Colonic mucosa (tissue), 4 donors: ENCODE results near the gene HEBP1. TPM values are rescaled to one million over a fixed set of nuclear protein-coding genes. Genes with fewer than 3 reads are reported as not detected.
A peak's percentile ranks its signal among the peaks of the same experiment; 100 is the strongest.

Experiments used
- DNase-seq: peaks from one replicate; pipeline ENCODE4 v3.0.0-alpha.2; 2020
- H3K27ac ChIP-seq: fragments of 200-600 bp; one replicate; pipeline ENCODE4 v1.8.0; 2021
- H3K27me3 ChIP-seq: fragments of 200-600 bp; one replicate; pipeline ENCODE4 v1.8.0; 2021
- H3K36me3 ChIP-seq: fragments of 200-600 bp; one replicate; pipeline ENCODE4 v1.8.0; 2021
- H3K4me1 ChIP-seq: fragments of 200-600 bp; one replicate; pipeline ENCODE4 v1.8.0; 2021; ENCODE audit warnings: mild to moderate bottlenecking
- H3K4me3 ChIP-seq: fragments of 200-600 bp; one replicate; pipeline ENCODE4 v1.8.0; 2021
- H3K9ac ChIP-seq, 2 donors: one replicate each; pipeline ENCODE4 v1.7.0; 2013; ENCODE audit warnings: control low read depth in 2 of 2, low read depth in 2 of 2, low read length in 2 of 2
- H3K9me3 ChIP-seq: fragments of 200-600 bp; one replicate; pipeline ENCODE4 v1.8.0; 2021
- CTCF ChIP-seq: fragments of 200-600 bp; IDR thresholded peaks from one replicate; pipeline ENCODE4 v1.8.0; 2022; ENCODE audit warnings: antibody characterized with exemption, mild to moderate bottlenecking
- intact Hi-C: fragments of 100-400 bp; cut with DNase I; formaldehyde crosslinking; loops from one replicate; pipeline ENCODE4 v1.14.1; 2022
- total RNA-seq, 2 donors: library from RNA; stranded (reverse); fragmentation: NEBNext Ultra II Directional in 1 of 2; extraction: Animal tissue kit (Norgen Biotek cat#: 25700) in 1 of 2; gene quantifications; one replicate each; pipeline ENCODE4 v1.2.1, GENCODE V29; 2021
- donor health status: healthy.
- donor health status: DM: no; HTN: no; CAD: no.
- donor health status: DM: no; HTN: no; CAD: no.

Gene HEBP1, protein sequence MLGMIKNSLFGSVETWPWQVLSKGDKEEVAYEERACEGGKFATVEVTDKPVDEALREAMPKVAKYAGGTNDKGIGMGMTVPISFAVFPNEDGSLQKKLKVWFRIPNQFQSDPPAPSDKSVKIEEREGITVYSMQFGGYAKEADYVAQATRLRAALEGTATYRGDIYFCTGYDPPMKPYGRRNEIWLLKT
- total RNA-seq = 10 to 100 TPM; 40.9 to 61.9 TPM

DNA sequence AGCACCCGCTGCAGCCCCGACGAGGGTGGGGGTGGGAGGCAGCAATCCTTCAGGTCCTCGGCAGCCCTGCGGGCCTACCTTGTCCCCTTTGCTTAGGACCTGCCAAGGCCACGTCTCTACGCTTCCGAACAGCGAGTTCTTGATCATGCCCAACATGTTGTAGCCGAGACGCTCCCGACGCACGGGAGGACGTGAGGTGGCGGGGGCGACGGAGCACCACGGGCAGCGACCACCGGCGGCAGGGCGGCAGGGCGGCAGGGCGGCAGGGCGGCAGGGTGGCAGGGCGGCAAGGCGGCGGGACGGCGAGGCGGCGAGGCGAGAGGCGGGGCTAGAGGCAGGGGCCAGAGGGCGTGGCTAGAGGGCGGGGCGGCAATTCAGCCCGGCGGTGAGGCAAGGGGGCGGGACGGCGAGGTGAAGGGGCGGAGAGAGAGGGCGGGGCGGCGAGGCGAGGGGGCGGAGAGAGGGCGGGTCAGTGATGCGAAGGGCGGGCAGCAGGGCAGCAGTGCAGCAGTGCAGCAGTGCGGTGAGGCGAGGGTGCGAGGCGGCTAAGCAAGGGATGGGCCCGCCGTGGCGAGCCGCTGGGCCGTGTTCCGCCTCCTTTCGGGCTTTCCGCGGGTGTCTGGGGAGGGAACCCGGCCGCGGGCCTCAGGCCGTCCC, at the start of gene HEBP1:
TSS of gene HEBP1 (minus strand) at position 307 of the 657 bp plus-strand sequence. CDS start at position 156, 151 bp downstream.
- Histone ChIP-seq H3K36me3 (no peaks in the 10 kb centered on the region), H3K4me1 (no peaks in the 10 kb centered on the region), H3K4me3 (peak within 1 kb of the TSS; percentile 58), H3K27me3 (no peaks in the 10 kb centered on the region), H3K9me3 (no peaks in the 10 kb centered on the region), H3K9ac (peak within 1 kb of the TSS; percentile 90 to 93), H3K27ac (peak within 1 kb of the TSS; percentile 85)
- DNase-seq = peak; percentile 98
- TF ChIP-seq CTCF = no peak
- intact Hi-C loops = loop anchor here (5.0 to 10.0 kb wide), 2 partner anchors 42 to 95 kb away; partner anchors contain the start of gene FAM234B

- Histone ChIP-seq H3K4me3 (no peak overlapping the region), H3K27me3 (peaks cover 34% of the 10 kb centered on the region), H3K27ac (no peak overlapping the region), H3K4me1 (no peaks in the 10 kb centered on the region), H3K9me3 (no peaks in the 10 kb centered on the region), H3K9ac (no peak overlapping the region), H3K36me3 (no peaks in the 10 kb centered on the region)
- intact Hi-C loops = no loop called here
- no peak for DNase-seq
- no peak for TF ChIP-seq CTCF
Measured at GRCh38 chr12:13049816-13050215, 49.8 kb upstream of the HEBP1 start.

DNA sequence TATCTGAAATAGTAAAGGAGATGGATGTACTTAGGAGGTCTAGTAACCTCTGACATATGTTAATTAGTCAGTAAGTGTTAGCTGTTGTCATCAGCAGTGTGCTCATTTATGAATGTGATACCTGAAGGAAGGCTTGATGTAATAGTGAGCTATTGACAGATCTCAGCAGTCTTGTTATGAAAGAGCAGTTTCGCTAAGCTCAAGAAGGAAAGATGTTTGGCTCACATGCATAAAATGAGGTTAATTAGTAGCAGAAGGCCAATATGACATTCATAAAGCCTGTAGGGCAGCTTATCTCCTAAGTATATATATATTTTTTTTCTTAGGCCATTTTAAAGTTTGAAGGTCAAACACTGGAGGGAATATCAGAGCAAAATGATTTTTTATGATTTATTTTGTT, 46.9 kb upstream of the HEBP1 start:
- H3K27ac ChIP-seq = no peak overlapping the region
- no peak for DNase-seq
- H3K27me3 ChIP-seq = peaks cover 41% of the 10 kb centered on the region

DNA sequence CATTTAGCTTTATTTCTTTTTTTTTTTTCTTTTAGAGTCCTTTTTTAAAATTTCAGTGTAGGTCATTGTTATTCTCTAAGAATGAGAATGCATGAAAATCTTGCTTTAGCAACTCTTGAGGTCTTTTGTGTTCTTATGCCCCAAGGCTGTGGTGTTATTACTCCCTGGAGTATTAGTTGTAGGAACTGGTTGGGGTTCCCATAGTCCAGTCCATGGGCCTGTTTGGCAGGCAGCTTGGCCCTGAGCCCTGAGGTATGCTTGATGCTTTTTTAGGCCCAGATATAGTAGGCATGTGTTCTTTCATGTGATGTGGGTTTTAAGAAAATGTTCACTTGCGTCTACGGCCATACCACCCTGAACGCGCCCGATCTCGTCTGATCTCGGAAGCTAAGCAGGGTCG, 45.8 kb upstream of the HEBP1 start:
- Histone ChIP-seq H3K4me1 (no peaks in the 10 kb centered on the region), H3K27me3 (peaks cover 36% of the 10 kb centered on the region)
- intact Hi-C loops = no loop called here

More for the DNA sequence above, 46.9 kb upstream of the HEBP1 start:
- no peak for TF ChIP-seq CTCF
- Histone ChIP-seq H3K4me1 (no peaks in the 10 kb centered on the region), H3K9ac (no peak overlapping the region), H3K36me3 (no peaks in the 10 kb centered on the region), H3K9me3 (no peaks in the 10 kb centered on the region), H3K4me3 (no peak overlapping the region)
- intact Hi-C loops = no loop called here

GRCh38 chr12:13044906-13045299, 44.8 kb upstream of the HEBP1 start:
- H3K27me3 ChIP-seq = peaks cover 36% of the 10 kb centered on the region
- H3K4me1 ChIP-seq = peaks cover 6% of the 10 kb centered on the region
- H3K9ac ChIP-seq = peak overlapping the region in 1 of 2 donors; percentile 77
- no peaks in the 10 kb centered on the region for H3K36me3 ChIP-seq
- no peak for DNase-seq
- intact Hi-C loops = loop anchor here (5.0 kb wide), 1 partner anchor 43 kb away; the partner anchor contains the start of gene HEBP1
- peak overlapping the region; percentile 80 for H3K4me3 ChIP-seq
- no peak overlapping the region for H3K27ac ChIP-seq
- H3K9me3 ChIP-seq = no peaks in the 10 kb centered on the region
- no peak for TF ChIP-seq CTCF

More for the DNA sequence above, 45.8 kb upstream of the HEBP1 start:
- no peak for TF ChIP-seq CTCF
- no peak overlapping the region for H3K9ac ChIP-seq
- H3K4me3 ChIP-seq = no peak overlapping the region
- no peaks in the 10 kb centered on the region for H3K9me3 ChIP-seq
- no peak for DNase-seq
- H3K36me3 ChIP-seq = no peaks in the 10 kb centered on the region
- H3K27ac ChIP-seq = no peak overlapping the region
